ENCODE measurements around the gene TRABD.

DNA sequence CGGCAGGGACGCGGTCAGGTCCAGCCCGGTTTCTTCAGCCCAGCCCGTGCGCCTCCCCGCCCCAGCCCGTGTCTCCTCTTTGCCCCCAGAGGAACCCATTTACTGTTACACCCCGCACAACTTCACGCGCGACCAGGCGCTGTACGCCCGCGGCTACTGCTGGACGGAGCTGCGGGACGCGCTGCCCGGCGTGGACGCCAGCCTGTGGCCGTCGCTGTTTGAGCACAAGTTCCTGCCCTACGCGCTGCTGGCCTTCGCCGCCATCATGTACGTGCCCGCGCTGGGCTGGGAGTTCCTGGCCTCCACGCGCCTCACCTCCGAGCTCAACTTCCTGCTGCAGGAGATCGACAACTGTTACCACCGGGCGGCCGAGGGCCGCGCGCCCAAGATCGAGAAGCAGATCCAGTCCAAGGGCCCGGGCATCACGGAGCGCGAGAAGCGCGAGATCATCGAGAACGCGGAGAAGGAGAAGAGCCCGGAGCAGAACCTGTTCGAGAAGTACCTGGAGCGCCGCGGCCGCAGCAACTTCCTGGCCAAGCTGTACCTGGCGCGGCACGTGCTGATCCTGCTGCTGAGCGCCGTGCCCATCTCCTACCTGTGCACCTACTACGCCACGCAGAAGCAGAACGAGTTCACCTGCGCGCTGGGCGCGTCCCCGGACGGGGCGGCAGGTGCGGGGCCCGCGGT lies 8.7 kb upstream of the TRABD start:
- no peak for TF ChIP-seq POLR2A (IDR thresholded peaks at IDR 0.05)
- TF ChIP-seq, protein P1, sequence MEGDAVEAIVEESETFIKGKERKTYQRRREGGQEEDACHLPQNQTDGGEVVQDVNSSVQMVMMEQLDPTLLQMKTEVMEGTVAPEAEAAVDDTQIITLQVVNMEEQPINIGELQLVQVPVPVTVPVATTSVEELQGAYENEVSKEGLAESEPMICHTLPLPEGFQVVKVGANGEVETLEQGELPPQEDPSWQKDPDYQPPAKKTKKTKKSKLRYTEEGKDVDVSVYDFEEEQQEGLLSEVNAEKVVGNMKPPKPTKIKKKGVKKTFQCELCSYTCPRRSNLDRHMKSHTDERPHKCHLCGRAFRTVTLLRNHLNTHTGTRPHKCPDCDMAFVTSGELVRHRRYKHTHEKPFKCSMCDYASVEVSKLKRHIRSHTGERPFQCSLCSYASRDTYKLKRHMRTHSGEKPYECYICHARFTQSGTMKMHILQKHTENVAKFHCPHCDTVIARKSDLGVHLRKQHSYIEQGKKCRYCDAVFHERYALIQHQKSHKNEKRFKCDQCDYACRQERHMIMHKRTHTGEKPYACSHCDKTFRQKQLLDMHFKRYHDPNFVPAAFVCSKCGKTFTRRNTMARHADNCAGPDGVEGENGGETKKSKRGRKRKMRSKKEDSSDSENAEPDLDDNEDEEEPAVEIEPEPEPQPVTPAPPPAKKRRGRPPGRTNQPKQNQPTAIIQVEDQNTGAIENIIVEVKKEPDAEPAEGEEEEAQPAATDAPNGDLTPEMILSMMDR (IDR thresholded peaks at IDR 0.05), result no peak

Measured in esophagus squamous epithelium (tissue), 4 donors.